GM12872 (cell line): ENCODE results near the gene ELFN2.

Experiments used
- CTCF ChIP-seq: IDR thresholded peaks from 3 replicates; pipeline ENCODE4 v1.5.1; 2011; ENCODE audit warnings: low read depth, mild to moderate bottlenecking, low read length, moderate library complexity; ENCODE audit not compliant: insufficient read depth

The ELFN2 gene

GRCh38 chr22:37470087-37470445 is 42.8 kb upstream of the ELFN2 start:
- no peak for TF ChIP-seq CTCF

GRCh38 chr22:37469416-37470086 is 42.3 kb upstream of the ELFN2 start:
- no peak for TF ChIP-seq CTCF

GRCh38 chr22:37467391-37467955 is 40.2 kb upstream of the ELFN2 start:
- no peak for TF ChIP-seq CTCF

GRCh38 chr22:37464181-37464580 is 36.9 kb upstream of the ELFN2 start:
- TF ChIP-seq CTCF: no peak

- TF ChIP-seq CTCF: no peak
Measured at GRCh38 chr22:37462983-37463382, 35.7 kb upstream of the ELFN2 start.

GRCh38 chr22:37462436-37462835 is 35.2 kb upstream of the ELFN2 start:
- no peak for TF ChIP-seq CTCF

GRCh38 chr22:37461961-37462360 is 34.7 kb upstream of the ELFN2 start:
- no peak for TF ChIP-seq CTCF
